C4-2B (cell line): ENCODE results near the gene RELN.

ENCODE experiments used
- ZFX ChIP-seq: fragments of 450-650 bp; IDR thresholded peaks from 2 replicates; pipeline ENCODE4 v1.6.1; 2017
- TF ChIP-seq, protein P1 (sequence below): fragments of 450-650 bp; conservative IDR thresholded peaks from 2 replicates; pipeline ENCODE4 v1.5.1; 2017; ENCODE audit warnings: mild to moderate bottlenecking

DNA sequence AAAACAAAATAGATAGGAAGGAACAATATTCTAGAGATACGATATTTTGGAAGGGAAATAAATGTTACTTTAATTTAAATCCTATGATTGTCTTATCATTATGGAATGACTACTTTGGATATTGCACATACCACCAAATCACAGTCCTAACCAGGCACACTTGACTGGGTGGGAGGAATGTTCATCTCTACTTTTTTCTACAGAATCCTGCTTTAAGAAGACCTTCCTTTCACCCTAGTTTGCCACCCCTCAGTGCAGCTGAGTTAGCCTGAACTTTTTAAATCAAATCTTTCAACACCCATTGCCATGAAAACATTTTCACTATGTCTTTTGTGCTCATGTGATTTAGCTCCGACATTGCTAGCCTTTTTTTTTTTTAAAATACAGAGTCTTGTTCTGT lies 38.1 kb downstream of the RELN start:
- TF ChIP-seq, protein P1, sequence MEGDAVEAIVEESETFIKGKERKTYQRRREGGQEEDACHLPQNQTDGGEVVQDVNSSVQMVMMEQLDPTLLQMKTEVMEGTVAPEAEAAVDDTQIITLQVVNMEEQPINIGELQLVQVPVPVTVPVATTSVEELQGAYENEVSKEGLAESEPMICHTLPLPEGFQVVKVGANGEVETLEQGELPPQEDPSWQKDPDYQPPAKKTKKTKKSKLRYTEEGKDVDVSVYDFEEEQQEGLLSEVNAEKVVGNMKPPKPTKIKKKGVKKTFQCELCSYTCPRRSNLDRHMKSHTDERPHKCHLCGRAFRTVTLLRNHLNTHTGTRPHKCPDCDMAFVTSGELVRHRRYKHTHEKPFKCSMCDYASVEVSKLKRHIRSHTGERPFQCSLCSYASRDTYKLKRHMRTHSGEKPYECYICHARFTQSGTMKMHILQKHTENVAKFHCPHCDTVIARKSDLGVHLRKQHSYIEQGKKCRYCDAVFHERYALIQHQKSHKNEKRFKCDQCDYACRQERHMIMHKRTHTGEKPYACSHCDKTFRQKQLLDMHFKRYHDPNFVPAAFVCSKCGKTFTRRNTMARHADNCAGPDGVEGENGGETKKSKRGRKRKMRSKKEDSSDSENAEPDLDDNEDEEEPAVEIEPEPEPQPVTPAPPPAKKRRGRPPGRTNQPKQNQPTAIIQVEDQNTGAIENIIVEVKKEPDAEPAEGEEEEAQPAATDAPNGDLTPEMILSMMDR, result no peak
- TF ChIP-seq ZFX, result no peak
